ENCODE measurements around the gene MFAP1. TPM values are rescaled to one million over a fixed set of nuclear protein-coding genes. Genes with fewer than 3 reads are reported as not detected.

MFAP1 gene
- total RNA-seq, 1 donor from 2014 or later = 21.0 TPM

- H3K27ac ChIP-seq = no peak overlapping the region
- intact Hi-C loops (cut with DNase I) = no loop called here
- peak; percentile 25 for TF ChIP-seq CTCF (IDR thresholded peaks at IDR 0.05)
- ATAC-seq (peak; percentile 2), DNase-seq (peak; percentile 48)
- no peaks in the 10 kb centered on the region for H3K27me3 ChIP-seq
- peaks cover 36% of the 10 kb centered on the region for H3K36me3 ChIP-seq
- H3K4me3 ChIP-seq = no peak overlapping the region
- no peaks in the 10 kb centered on the region for H3K9me3 ChIP-seq
- peaks cover 8% of the 10 kb centered on the region for H3K4me1 ChIP-seq
Measured at GRCh38 chr15:43775411-43775965, 49.0 kb downstream of the MFAP1 start.

DNA sequence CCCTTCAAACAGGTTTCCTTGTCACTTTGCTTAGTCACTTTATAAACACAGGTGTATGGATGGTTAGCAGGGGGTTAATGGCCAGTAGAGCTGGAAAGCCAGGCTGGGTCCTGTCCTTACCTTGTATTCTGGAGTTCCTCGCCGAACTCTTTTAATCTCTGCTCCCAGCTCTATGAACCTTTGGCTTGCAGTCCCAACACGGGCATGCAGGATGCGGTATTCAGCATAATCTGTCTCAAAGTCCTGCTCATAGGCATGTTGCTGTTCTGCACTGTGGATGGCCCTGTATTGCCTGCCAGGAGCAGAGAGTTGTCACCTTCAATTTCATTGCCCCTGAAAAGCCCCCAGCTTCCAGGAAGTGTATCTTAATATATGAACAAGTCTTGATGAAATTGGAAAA lies 50.4 kb downstream of the MFAP1 start:
- Histone ChIP-seq H3K27ac (no peak overlapping the region), H3K9me3 (no peaks in the 10 kb centered on the region), H3K36me3 (peaks cover 51% of the 10 kb centered on the region), H3K27me3 (no peaks in the 10 kb centered on the region), H3K4me3 (no peak overlapping the region), H3K4me1 (peaks cover 8% of the 10 kb centered on the region)
- intact Hi-C loops (cut with DNase I) = no loop called here
- ATAC-seq (no peak), DNase-seq (no peak)
- TF ChIP-seq CTCF (IDR thresholded peaks at IDR 0.05) = no peak

DNA sequence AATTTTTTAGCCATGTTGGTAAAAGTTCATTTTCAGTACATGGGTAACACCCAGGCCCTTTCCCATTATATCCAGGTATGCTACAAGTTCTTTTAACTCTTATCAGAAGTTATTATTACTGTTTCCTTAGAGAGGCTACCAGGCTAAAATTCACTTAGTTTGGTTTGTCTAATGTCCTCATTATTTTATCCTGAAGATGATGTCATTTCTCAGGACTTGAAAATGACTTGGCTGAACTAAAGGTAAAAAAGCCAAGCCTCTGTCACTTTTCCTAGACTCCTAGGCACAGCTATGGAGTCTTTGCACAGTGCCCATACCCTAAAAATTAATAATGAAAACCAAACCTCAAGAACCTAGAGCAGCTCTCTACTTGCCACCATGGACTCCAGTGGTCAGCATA lies 51.9 kb downstream of the MFAP1 start:
- TF ChIP-seq CTCF (IDR thresholded peaks at IDR 0.05) = no peak
- Histone ChIP-seq H3K27me3 (no peaks in the 10 kb centered on the region), H3K27ac (no peak overlapping the region), H3K9me3 (no peaks in the 10 kb centered on the region), H3K4me3 (no peak overlapping the region), H3K36me3 (peaks cover 65% of the 10 kb centered on the region), H3K4me1 (peaks cover 2% of the 10 kb centered on the region)
- intact Hi-C loops (cut with DNase I) = no loop called here
- ATAC-seq (no peak), DNase-seq (no peak)

DNA sequence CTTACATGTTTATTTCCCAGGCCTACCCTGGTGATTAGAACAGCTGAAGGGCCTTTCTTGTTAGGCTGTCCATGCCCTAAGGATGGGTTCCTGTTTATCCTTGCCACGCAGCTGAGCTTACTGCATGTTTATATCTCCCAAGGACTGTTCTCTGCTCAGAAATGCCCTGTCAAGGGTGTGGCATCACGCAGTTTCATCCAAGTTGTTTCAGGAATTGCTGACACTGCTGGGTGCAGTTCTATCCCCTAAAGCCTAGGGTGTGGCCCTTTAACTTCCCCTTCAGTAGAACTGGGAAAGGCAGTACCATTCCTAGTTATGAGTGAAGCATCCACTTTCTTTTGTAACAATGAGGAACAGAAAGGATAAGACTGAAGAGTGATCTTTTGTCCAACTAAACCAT lies 52.7 kb downstream of the MFAP1 start:
- H3K27me3 ChIP-seq = no peaks in the 10 kb centered on the region
- peaks cover 73% of the 10 kb centered on the region for H3K36me3 ChIP-seq
- no peaks in the 10 kb centered on the region for H3K9me3 ChIP-seq
- intact Hi-C loops (cut with DNase I) = no loop called here
- TF ChIP-seq CTCF (IDR thresholded peaks at IDR 0.05) = no peak
- H3K27ac ChIP-seq = no peak overlapping the region
- no peak for DNase-seq
- no peak overlapping the region for H3K4me3 ChIP-seq
- ATAC-seq = peak; percentile 16
- H3K4me1 ChIP-seq = no peaks in the 10 kb centered on the region

DNA sequence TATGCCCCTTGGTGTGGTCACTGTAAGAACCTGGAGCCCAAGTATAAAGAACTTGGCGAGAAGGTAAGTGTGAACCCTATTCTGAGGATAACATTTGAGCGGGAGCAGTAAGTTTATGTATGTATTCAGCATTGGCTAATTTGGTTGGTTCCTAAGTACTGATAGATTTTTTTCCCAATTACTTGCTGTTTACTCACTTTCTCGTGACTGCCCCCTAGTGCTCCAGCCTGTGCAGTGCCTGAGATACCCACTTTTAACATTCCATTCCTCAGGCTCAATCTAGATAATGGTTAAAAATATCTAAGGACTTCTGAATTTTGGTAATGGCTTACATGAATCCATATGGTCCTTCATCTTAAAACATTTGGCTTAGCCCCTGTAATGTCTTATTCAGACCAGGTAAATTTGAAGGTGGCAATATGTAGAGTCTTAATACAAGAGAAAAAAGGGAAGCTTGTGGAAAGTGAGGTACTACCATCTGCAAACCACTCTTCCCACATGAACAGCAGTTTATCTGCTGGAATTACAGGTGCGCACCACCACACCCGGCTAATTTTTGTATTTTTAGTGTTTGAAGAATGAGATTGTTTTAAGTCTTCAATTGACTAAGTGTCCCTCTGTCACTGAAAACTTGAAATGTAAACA lies 54.8 kb downstream of the MFAP1 start:
- Histone ChIP-seq H3K4me1 (no peaks in the 10 kb centered on the region), H3K27ac (no peak overlapping the region), H3K27me3 (no peaks in the 10 kb centered on the region), H3K4me3 (no peak overlapping the region), H3K9me3 (no peaks in the 10 kb centered on the region), H3K36me3 (peaks cover 94% of the 10 kb centered on the region)
- DNase-seq (peak; percentile 63), ATAC-seq (peak; percentile 84)
- peak; percentile 82 for TF ChIP-seq CTCF (IDR thresholded peaks at IDR 0.05)
- intact Hi-C loops (cut with DNase I) = no loop called here
